Measurements from ENCODE around the gene ADGRL1. TPM values are rescaled to one million over a fixed set of nuclear protein-coding genes. Genes with fewer than 3 reads are reported as not detected.

Gene ADGRL1
- total RNA-seq, 4 donors from 2014 or later = 18.5 to 56.3 (median 46.2) TPM

DNA sequence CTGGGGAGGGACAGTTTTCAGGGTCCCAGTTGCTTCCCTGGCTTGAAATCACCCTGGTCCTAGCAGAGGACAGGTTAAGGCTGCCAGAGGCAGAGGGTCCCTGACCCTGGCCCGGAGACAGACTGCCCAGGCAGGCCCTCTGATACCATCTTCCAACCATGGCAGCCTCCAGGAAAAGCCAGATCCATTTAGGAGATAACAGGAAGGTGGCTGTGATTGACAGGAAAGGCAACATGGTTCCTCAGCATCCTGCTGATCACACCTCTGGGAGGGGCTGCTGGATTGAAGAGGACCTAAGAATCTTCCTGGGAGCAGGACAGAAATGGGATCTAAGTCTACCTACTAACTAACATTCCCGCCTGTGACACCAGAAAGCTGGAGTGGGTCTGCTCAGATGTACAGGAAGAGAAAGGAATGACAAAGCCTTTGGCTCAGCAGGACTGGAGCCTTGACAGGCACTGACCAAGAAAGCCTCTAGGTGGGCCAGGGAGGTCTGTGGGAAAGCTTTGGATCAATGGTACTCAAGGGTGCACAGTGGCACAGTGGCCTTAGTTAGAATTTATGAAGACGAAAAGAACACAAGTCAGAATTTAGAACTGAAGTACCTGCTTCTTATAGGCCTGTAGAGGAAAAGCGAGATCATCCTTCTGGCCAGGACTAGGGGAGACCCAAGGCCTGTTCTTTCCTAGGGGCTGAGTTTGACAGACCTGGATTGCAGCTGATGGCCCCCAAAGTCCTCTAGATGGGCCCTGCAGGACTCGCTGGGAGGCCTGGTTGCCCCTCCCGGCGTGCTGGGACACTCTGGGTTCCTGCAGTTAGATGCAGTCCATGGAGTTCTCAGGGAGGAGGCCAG lies 86.1 kb downstream of the ADGRL1 start:
- Histone ChIP-seq H3K9me3 (no peaks in the 10 kb centered on the region), H3K4me1 (peaks cover 30 to 33% of the 10 kb centered on the region in 2 donors), H3K4me3 (replicated peaks in 1 of 3) (no peak overlapping the region), H3K27me3 (no peaks in the 10 kb centered on the region), H3K27ac (peak overlapping the region; percentile 89 to 99 (median 99)), H3K36me3 (no peaks in the 10 kb centered on the region)
- intact Hi-C loops (cut with DNase I) = loop anchor here (5.0 kb wide), 1 partner anchor 33 kb away; the partner anchor contains the start of gene C19orf67
- 81 to 85% methylated on average over 4 to 5 of the region's 7 CpGs for WGBS, 2 donors
- TF ChIP-seq, protein P1, sequence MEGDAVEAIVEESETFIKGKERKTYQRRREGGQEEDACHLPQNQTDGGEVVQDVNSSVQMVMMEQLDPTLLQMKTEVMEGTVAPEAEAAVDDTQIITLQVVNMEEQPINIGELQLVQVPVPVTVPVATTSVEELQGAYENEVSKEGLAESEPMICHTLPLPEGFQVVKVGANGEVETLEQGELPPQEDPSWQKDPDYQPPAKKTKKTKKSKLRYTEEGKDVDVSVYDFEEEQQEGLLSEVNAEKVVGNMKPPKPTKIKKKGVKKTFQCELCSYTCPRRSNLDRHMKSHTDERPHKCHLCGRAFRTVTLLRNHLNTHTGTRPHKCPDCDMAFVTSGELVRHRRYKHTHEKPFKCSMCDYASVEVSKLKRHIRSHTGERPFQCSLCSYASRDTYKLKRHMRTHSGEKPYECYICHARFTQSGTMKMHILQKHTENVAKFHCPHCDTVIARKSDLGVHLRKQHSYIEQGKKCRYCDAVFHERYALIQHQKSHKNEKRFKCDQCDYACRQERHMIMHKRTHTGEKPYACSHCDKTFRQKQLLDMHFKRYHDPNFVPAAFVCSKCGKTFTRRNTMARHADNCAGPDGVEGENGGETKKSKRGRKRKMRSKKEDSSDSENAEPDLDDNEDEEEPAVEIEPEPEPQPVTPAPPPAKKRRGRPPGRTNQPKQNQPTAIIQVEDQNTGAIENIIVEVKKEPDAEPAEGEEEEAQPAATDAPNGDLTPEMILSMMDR (IDR thresholded peaks at IDR 0.05) = no peak
- TF ChIP-seq POLR2A (IDR thresholded peaks at IDR 0.05) = no peak
- DNase-seq = no peak

DNA sequence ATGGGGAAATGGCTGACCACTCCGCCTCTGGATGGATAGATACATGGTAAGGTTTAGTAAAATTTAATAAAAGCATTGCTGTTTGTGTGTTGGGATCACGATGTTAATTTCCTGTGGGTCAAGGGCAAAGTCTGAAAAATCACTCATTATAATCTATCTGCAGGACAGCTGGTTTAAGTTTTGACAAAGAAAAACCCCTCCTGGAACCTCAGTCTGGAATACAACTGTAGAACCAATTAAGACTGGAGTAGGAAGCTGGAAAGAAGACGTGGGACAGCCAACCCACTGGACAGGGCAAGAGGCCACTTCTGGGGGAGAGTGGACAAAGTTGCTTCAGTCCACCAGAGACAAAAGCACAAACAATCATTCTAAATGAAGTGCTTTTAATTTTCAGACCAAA lies 86.8 kb downstream of the ADGRL1 start:
- no peak for TF ChIP-seq POLR2A (IDR thresholded peaks at IDR 0.05)
- TF ChIP-seq, protein P1 (IDR thresholded peaks at IDR 0.05) = no peak
- no peaks in the 10 kb centered on the region for H3K27me3 ChIP-seq
- intact Hi-C loops (cut with DNase I) = no loop called here

DNA sequence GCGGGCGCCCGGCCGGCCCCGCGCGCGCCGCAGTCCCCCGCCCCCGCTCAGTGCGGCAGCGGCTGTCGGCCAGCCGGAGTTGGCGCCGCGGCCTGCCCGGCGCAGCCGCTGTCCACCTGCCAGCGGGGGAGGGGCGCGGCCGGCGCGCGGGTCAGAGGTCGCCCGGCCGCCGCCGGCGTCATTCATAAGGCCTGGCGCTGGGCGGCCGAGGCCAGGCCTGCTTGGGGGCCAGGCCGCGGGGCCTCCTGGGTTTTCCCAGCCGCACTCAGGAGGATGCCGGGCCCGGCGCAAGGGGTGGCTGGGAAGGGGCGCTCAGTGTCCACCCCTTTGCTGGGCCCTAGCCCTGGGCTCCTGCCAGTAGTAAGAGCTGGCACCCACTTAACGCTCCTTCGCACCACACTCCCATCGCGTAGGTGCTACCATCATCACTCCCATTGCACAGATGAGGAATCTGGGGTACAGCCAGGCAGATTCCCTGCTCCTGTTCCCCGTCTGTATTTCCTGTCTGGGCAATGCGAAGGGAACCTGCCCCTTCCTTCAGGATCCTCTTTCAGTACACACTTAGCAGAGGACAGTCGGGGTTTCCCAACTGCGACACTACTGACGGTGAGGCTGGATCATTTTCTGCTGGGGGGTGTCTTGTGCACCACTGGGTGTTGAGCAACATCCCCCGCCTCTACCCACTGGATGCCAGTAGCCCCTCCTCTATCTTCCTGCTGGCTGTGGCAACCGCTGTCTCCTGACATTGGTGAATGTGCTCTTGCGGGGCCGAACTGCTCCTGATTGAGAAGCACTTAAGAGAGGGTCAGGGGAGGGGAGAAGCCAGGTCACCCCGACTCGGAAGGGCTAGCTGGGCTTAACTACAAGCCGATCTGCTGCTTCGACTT lies 87.6 kb downstream of the ADGRL1 start:
- 7 to 8% methylated on average over 13 to 15 of the region's 61 CpGs for WGBS, 2 donors
- intact Hi-C loops (cut with DNase I) = no loop called here
- Histone ChIP-seq H3K27ac (peak overlapping the region; percentile 89 to 99 (median 99)), H3K4me1 (peaks cover 31 to 43% of the 10 kb centered on the region in 2 donors), H3K27me3 (no peaks in the 10 kb centered on the region), H3K36me3 (no peaks in the 10 kb centered on the region), H3K4me3 (replicated peaks in 1 of 3) (peak overlapping the region in 2 of 3 donors; percentile 19 to 52), H3K9me3 (no peaks in the 10 kb centered on the region)
- TF ChIP-seq, protein P1 (IDR thresholded peaks at IDR 0.05) = peak in 1 of 6 experiments; percentile 3
- peak; percentile 6 to 46 for TF ChIP-seq POLR2A (IDR thresholded peaks at IDR 0.05)
- peak; percentile 75 to 81 for DNase-seq

More for the DNA sequence above, 86.8 kb downstream of the ADGRL1 start:
- no peaks in the 10 kb centered on the region for H3K9me3 ChIP-seq
- H3K36me3 ChIP-seq = no peaks in the 10 kb centered on the region
- WGBS, 2 donors = 61 to 75% methylated on average over 3 of the region's 3 CpGs
- peaks cover 31 to 36% of the 10 kb centered on the region in 2 donors for H3K4me1 ChIP-seq
- peak overlapping the region in 1 of 3 donors; percentile 52 for H3K4me3 ChIP-seq (replicated peaks in 1 of 3)
- DNase-seq = no peak
- peak overlapping the region; percentile 89 to 99 (median 99) for H3K27ac ChIP-seq

DNA sequence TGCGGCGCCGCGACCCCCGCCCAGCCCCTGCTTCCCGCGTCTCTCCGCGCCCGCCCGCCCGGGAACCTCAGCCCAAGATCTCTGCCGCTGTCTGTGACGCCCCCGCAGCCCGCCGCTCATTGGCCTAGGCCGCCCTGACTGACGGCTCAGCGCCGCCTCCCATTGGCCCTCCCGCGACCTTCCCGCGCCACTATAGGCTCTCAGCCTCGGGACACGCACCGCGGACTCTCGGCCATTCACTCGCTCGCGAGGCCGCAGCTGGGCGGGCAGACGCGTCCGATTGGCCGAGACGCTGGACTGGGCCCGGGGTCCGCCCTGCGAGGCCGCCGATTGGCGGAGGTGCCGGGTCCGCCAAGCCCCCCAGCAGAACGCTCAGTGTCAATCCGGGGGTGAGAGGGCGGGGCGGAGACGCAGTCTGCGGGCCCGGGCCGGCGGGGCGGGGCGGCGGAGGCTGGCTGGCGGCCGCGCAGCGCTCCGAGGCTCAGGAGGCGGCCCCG lies 88.3 kb downstream of the ADGRL1 start, which contains the start of gene PRKACA:
PRKACA (minus strand) TSS at position 95 of the 497 bp plus-strand sequence. CDS start 215 bp downstream, outside the sequence.
- Histone ChIP-seq H3K36me3 (no peaks in the 10 kb centered on the region), H3K27me3 (no peaks in the 10 kb centered on the region), H3K9me3 (no peaks in the 10 kb centered on the region), H3K4me1 (peaks cover 31 to 50% of the 10 kb centered on the region in 2 donors), H3K4me3 (replicated peaks in 1 of 3) (peak within 1 kb of the TSS; percentile 84 to 96 (median 90)), H3K27ac (peak within 1 kb of the TSS; percentile 89 to 99 (median 99))
- WGBS, 2 donors = 0% methylated on average over 4 of the region's 67 CpGs; no CpG with 5 or more reads in 1 of the 2 donors
- peak; percentile 99 for DNase-seq
- TF ChIP-seq, protein P1 (IDR thresholded peaks at IDR 0.05) = no peak
- TF ChIP-seq POLR2A (IDR thresholded peaks at IDR 0.05) = peak in 1 of 2 donors; percentile 53
- intact Hi-C loops (cut with DNase I) = no loop called here

Measured in thyroid gland (tissue), 4 donors.